GM10847 (cell line): ENCODE measurements around the gene FAM149A.

Experiments
- POLR2A ChIP-seq: IDR thresholded peaks from 2 replicates; pipeline ENCODE4 v1.6.1; 2011; ENCODE audit not compliant: insufficient read length; ENCODE audit errors: extremely low read depth

Gene FAM149A

DNA sequence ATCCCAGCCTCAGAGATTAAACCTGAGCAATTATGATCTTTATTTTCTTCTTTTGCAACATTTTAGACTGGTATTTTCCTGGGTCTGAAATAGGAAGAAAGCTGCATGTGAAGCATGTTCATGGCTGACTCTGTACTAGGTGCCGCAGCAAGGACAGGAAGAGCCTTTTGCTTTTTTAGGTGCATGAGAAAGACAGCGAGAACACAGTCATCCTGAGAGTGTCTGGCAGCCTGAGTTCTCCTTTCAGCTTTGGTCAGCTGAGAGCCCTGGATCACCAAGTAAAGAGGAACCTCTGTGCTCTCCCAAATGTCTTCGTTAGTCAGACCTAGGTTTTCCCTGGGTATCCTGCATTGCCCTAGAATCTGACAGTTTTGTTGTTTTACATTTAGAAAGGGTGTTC lies 29.8 kb downstream of the FAM149A start:
- no peak for TF ChIP-seq POLR2A

DNA sequence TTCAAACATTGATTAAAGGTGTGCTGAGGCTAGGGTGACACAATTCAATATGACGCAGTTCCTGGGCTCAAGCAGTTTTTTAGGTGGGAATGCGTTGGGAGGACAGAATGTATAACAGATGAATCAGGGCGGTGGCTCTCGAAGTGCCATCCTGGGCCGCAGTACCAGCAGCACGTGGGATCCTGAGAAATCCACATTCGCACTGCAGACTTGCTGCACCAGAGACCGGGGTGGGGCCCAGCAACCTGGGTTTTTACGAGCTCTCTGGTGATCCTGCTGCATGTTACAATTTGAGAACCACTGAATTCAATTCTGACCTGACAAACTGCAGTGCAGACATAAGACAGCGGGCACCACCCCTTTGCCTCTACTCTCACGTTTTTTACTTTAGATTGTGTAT lies 30.4 kb downstream of the FAM149A start:
- no peak for TF ChIP-seq POLR2A

DNA sequence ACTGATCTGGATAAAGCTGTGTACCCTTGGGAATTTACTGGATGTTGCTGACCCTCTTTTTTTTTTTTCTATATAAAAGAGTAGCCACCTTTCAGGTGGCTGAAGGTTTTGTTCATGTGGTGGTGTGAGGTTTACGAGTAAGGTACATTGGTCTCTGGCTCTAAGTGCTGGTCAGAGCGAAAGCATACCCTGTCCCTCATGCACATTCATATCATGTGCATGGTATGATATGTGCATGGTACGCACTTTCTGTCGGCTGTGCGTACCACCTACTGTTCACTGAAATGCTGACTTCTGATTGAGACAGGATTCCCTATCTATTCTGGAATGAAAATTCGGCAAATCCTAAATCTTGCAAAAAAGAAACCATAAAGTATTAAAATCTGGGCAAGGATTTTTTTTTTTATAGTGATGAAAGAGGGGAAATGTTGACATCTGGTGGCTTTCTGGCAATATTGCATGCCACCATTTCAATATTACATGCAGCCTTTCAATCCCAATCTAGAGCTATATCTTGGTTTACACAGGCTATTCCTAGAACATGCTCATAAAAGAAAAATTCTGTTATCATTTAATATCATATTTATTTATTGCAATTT lies 32.8 kb downstream of the FAM149A start:
- TF ChIP-seq POLR2A = no peak

DNA sequence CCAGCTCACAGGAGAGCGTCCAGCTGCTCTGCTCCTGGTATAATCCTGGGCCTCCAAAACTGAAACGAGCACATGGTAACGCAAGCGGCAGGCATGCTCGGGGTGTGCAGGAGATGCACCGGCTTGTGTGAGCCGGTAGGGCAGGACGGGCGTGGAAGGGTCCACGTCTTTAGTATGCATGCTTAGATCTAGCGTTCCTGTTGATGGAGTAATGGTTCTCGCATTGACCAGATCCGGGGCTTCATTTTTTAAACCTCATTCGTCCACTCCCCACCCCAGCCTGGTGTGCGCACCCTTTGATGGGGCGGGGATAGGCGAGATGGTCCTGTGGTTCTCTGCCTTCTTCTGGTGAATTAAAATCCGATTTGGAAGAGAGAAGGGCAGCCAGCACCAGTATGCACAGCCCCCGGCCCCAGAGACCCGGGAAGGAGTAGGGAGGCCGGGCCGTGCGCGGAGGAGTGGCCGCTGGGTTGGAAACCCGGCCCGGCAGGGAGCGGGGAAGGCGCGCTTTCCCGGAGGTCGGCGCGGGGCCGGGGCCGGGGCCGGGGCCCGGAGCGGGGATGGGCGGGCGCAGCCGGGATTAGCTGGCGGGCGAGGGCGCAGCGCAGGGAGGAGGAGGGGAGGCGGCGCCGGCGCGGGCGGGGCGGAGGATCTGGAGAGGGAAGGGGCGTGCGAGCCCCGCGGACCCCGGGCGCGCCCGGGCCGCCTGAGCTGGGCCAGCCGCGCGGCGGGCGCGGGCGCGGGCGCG lies 39.9 kb downstream of the FAM149A start:
- TF ChIP-seq POLR2A = no peak

DNA sequence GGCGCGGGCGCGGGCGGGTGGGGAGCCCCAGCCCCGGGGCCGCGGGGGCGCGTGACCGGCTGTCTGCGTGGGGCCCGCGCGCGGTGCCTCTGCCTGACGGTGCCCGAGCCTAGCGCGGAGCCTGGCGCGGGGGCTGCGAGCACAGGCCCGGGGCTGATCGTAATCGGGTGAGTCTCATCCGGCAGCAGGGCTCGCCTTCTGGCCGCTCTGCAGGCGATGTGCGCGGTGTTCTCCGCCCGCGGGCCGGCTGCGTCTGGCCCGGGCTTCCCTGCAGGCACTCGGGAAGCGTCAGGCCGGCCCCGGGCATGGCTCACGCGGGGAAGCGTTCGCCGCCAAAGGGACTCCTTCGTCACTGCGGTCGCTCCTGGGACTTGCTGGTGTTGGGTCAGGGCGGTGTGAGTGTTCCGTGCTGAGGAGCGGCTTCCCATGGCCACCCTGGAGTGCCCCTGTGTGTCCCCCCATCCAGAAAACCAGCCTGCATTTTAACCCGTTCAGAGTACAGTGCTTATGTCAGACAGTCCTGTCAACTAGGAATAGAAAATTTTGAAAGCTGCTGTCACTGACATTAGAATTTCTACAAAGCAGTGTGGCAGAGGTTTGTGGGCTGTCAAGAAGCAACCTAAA lies 40.6 kb downstream of the FAM149A start:
- TF ChIP-seq POLR2A = no peak

DNA sequence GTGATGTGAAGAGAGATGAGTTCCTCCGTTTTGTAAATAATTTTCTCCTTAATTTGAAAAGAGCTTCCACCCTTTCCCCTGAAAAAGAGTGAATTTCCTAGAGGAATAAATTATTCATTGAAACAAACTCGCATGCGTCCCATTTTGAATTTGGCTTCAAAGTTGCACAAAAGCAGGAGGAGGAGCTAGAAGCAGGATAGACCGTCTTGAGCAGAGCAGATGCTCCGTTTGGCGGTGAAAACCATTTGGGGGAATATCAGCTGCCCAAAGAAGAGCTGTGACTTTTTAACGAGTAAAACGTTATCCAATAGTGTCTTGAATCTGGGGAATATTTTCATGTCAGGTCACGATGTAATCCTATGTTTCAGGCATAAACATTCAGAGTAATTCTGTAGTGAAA lies 42.0 kb downstream of the FAM149A start:
- no peak for TF ChIP-seq POLR2A

DNA sequence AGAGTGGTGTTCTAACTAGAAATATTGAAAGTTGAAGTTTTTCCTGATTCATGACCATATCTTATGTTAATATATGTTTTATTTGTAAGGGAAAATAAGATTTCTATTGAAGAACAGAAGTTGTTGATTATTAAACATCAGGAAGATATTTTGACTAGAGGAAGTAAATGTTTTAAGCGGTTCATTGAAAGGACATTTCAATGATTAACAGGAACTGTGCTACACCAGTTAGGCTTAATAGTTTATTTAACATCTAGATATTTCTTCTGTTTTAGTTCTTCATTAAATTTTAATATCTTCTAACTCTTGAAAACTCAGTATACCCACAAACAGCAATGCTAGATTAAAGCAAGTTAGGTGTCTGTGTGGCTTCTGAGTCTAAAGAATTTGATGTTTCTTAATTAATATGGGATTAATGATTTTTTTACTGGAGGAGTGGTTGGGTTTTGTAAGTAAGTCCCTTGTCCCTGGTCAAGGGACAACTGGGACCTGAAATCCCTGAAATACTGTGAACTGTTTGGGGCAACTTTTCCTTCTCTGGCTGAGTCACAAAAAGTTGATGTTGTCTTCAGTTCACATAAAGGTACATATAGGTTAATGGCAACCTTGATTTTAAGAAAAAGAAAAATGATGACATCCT lies 44.0 kb downstream of the FAM149A start:
- TF ChIP-seq POLR2A = no peak

DNA sequence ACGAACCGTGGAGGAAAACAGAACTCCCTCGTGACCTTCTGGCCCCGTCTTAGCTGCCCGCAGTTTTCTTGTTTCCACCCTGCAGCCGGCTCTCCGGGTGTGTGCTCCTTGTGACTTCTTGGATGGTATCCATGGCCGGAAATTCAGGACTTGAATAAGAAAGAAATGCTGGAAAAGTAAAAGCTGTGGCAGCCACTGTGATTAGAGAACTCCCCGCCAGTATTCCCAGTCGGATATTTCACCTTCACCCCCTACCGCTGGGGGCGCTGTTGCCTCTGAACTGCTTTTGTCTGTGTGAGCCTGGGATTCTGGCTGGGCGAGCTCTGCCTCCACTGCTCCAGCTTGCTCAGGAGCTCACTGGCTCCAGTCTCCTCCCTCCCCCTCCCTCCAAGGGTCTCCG lies 45.4 kb downstream of the FAM149A start:
- no peak for TF ChIP-seq POLR2A

DNA sequence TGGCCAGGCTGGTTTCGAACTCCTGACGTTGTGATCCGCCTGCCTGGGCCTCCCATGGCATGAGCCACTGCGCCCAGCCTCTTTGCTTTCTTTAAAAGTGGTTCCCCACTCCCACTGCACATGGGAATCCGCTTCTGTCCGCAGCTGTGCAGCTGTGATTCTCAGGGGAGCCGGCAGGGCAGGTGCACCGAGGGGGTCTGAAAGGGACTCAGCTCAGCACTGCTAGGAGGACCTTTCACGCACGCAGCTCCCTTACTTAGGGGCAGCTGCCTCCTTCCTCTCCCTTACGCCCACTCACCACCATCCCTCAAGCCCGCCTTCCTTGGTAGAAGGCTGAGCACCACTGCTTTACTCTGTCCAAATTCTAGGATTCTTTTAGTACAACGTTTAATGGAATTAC lies 46.4 kb downstream of the FAM149A start:
- TF ChIP-seq POLR2A = no peak

DNA sequence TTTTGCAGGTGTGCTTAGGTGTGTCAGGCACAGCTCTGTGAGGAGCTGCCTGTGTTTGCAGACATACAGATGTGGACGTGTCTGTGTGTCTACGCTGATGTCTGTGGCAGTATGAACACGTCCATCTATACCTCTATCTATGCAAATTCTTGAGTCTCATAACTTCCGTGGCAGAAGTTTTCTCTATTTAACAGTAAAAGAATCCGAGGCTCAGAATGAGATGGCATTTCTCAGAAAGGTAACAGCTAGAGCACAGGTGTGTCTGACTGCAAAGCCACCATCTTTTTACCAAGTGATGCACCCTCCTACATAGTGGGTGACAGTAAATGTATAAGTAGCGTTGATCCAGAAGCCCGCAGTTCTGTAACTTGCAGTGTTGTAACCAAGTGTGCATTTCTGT lies 47.0 kb downstream of the FAM149A start:
- no peak for TF ChIP-seq POLR2A

DNA sequence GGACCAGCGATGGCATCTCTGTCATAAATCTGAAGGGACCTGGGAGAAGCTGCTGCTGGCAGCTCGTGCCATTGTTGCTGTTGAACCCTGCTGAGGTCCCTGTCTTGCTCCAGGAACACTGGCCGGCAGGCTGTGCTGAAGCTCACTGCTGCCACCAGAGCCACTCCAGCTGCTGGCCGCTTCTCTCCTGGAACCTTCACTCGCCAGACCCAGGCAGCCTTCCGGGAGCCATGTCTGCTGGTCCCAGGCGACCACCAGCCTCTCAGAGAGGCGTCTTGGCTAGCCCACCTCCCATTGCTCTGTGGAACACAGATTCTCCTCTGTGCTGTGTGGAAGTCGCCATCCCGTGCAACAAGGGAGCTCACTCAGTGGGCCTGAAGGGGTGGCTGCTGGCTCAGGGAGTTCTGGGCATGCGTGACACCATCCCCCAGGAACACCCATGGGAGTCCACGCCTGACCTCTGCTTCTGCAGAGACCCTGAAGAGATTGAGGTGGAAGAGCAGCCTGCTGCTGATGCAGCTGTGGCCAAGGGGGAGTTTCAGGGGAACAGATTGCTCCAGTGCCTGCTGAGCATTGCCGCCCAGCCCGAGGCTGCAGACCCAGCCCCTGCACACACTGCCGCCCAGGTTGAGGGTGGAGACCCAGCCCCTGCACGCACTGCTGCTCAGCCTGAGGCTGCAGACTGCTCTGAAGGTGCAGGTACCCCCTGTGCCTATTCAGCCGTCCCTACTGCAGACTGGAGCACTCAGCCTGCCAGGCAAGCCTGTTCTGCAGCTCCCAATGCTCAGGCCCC lies 53.7 kb downstream of the FAM149A start:
- no peak for TF ChIP-seq POLR2A

DNA sequence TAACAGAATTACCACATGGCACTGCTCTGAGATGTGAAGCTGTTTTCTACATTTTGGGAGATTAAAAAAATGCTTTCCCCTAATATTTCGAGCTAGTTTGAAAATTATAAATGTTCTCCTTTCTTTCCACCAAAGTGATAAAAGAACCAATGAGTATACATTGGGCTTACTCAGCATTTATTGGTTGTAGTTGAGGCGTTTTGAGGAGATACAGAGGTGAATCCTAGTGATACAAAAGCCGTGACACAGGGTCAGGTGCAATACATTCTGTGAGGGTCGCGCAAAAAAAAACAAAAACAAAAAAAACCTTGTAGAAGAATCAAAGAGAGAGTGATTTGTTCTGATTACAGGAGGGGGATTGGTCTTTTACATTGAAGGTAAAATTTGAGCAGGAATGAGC lies 54.5 kb downstream of the FAM149A start:
- no peak for TF ChIP-seq POLR2A

DNA sequence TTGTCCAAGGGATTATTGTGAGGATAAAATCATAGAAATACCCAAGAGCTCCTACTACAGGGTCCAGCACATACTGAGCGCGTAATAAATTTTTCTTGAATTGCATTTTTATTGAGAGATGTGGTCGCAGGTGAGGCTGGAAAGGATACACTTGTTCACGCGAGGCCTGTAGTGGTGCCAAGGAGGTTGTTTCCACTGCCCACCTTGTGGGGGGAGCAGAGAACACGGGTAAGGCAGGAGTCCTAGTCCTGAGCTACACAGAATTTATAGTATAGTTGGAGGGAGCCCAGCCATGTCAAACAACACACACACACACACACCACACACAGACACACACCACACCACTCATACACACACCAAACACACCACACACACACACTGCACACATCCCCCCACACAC lies 55.1 kb downstream of the FAM149A start:
- no peak for TF ChIP-seq POLR2A

DNA sequence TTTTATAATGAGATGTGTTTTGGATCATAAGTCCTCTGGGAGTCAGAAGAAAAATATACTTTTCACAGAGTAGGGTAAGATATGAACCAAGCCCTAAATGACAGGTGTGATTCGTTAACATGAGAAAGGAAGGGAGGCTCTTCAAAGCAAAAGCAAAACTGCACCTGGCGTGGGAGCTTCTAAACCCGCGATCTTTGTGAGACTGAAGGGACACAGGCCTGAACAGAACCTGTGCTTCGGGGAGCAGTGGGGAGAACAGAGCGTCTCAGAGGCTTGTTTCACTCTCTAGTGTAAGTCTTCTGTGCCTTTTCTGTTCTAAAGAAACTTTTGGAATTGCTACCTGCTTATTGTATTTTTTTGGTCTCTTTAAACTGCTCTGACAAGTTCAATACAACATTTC lies 56.6 kb downstream of the FAM149A start:
- no peak for TF ChIP-seq POLR2A

DNA sequence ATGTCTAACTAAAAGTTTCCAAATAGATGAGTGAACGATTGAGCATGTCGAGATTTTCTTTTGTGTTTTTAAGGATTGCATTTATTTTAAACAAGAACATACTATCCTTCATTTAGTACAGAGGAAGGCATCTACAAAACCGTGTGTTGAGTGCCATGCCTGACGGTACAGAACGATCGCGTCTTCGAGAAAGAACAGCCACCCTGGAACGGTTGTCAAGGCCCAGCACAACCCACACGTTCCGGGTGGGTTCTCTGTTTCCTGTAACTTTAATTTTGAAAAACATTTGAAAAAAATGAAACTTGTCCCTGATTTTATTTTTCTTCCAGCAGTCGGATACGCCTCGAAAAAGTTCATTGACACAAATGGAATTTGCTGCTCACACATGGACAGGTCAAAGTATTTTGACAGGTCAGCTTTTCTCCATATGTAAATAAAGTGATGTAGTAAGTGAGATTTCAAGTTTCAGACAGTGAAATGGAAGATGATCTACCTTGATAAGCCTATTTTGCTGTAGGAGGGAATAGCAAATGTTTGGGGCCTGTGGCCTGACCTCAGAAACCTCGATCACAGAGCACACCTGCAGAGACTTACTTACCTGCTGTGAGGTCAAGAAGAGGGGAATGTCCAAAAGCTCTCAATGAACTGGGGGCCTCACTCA lies 62.5 kb downstream of the FAM149A start:
- no peak for TF ChIP-seq POLR2A

DNA sequence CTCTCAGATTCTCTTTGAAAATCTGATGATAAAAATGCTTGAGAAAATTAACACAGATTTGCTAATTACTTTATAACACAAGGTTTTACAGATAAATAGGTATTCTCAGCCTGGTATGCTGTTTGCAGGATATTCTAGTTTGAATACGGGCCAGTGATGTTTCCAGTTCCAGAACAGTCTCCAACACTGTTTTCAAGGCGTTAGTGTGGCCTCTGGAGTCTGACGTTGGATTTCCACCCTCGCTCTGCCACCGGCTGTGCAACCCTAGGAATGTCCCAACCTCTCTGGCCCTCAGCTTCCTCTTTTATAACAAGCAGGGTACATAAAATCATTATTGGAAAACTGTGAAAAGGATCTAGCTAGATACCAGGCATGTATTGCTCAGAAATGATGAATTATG lies 63.1 kb downstream of the FAM149A start:
- TF ChIP-seq POLR2A = no peak
